H1 (cell line): ENCODE data around the gene IL4. TPM values are rescaled to one million over a fixed set of nuclear protein-coding genes. Genes with fewer than 3 reads are reported as not detected.

Source experiments
- CTCF ChIA-PET: fragments of 300-600 bp; sonication (Branson Sonifier 250); formaldehyde crosslinking; loops from one replicate; lab custom pipeline; 2021; ENCODE audit not compliant: partially characterized antibody; lab: Charles Lee
- POLR2A ChIA-PET: fragments of 300-600 bp; sonication (Branson Sonifier 250); formaldehyde crosslinking; loops from one replicate; lab custom pipeline; 2021; ENCODE audit warnings: inconsistent platforms; ENCODE audit not compliant: partially characterized antibody; lab: Charles Lee
- DNase-seq, 2 experiments: peaks; one replicate each; pipeline versions ENCODE4 v3.0.0 to v3.0.0-alpha.2; 2010 to 2022; ENCODE audit warnings: low spot score in 2 of 2, low read depth in 1 of 2, mixed read lengths in 1 of 2
- FAIRE-seq: peaks from 2 replicates; lab custom pipeline; 2011; peaks lifted over from hg19 to GRCh38; lab: Jason Lieb, UNC
- H2AFZ ChIP-seq: 2 replicates; pipeline ENCODE4 v1.8.1; 2012; ENCODE audit warnings: low read length, inconsistent platforms
- H2AK5ac ChIP-seq: 2 replicates; pipeline ENCODE4 v1.6.1; 2013; ENCODE audit warnings: low read depth, low read length
- H2BK120ac ChIP-seq: replicated peaks from 2 replicates; pipeline ENCODE3; 2013; ENCODE audit warnings: low read depth, low read length, inconsistent platforms
- H2BK12ac ChIP-seq: 2 replicates; pipeline ENCODE4 v1.6.1; 2013; ENCODE audit warnings: low read depth, low read length
- H2BK15ac ChIP-seq: 2 replicates; pipeline ENCODE4 v1.6.1; 2013; ENCODE audit warnings: low read length
- H2BK20ac ChIP-seq: 2 replicates; pipeline ENCODE4 v1.6.1; 2013; ENCODE audit warnings: low read length
- H2BK5ac ChIP-seq: 2 replicates; pipeline ENCODE4 v1.6.1; 2013; ENCODE audit warnings: low read depth, low read length
- H3K14ac ChIP-seq: 2 replicates; pipeline ENCODE4 v1.6.1; 2013; ENCODE audit warnings: inconsistent platforms; ENCODE audit not compliant: insufficient read length
- H3K18ac ChIP-seq: 2 replicates; pipeline ENCODE4 v1.6.1; 2013; ENCODE audit warnings: low read length; ENCODE audit errors: extremely low read depth
- H3K23ac ChIP-seq: 2 replicates; pipeline ENCODE4 v1.6.1; 2013; ENCODE audit warnings: inconsistent platforms; ENCODE audit not compliant: insufficient read length
- H3K23me2 ChIP-seq: 2 replicates; pipeline ENCODE4 v1.6.1; 2013; ENCODE audit warnings: low read depth, low read length
- H3K27ac ChIP-seq: 2 replicates; pipeline ENCODE4 v1.6.1; 2011; ENCODE audit warnings: low read depth, low read length, inconsistent platforms
- H3K27me3 ChIP-seq, 4 experiments: replicated peaks in 1 of 4; 1 replicate in 1 of 4; 2 replicates in 3 of 4; pipeline versions ENCODE4 v1.6.1 to v1.8.1; 2011 to 2013; ENCODE audit warnings: low read length in 3 of 4, mild to moderate bottlenecking in 3 of 4, inconsistent platforms in 2 of 4, mixed read lengths in 2 of 4, moderate library complexity in 1 of 4; ENCODE audit not compliant: control insufficient read depth in 3 of 4, insufficient read depth in 3 of 4; ENCODE audit errors: extremely low read depth in 1 of 4
- H3K36me3 ChIP-seq, 4 experiments: 2 replicates each; pipeline versions ENCODE4 v1.6.1 to v1.8.1; 2011 to 2013; ENCODE audit warnings: mild to moderate bottlenecking in 4 of 4, low read length in 3 of 4, moderate library complexity in 2 of 4, control low read depth in 1 of 4, inconsistent platforms in 1 of 4; ENCODE audit not compliant: insufficient read depth in 4 of 4, control insufficient read depth in 2 of 4
- H3K4ac ChIP-seq: replicated peaks from 2 replicates; pipeline ENCODE3; 2013; ENCODE audit warnings: low read length, low read depth, mixed read lengths, inconsistent platforms; ENCODE audit not compliant: insufficient read length
- H3K4me1 ChIP-seq, 4 experiments: replicated peaks in 1 of 4; 1 replicate in 1 of 4; 2 replicates in 3 of 4; pipeline versions ENCODE4 v1.6.1 to v1.8.1; 2011 to 2013; ENCODE audit warnings: low read length in 3 of 4, inconsistent platforms in 2 of 4, mixed read lengths in 1 of 4; ENCODE audit not compliant: insufficient read depth in 4 of 4, control insufficient read depth in 3 of 4
- H3K4me2 ChIP-seq, 2 experiments: 2 replicates each; pipeline versions ENCODE4 v1.6.1 to v1.8.1; 2011 to 2013; ENCODE audit warnings: low read depth in 2 of 2, low read length in 2 of 2, control low read depth in 1 of 2, inconsistent platforms in 1 of 2, mild to moderate bottlenecking in 1 of 2; ENCODE audit not compliant: insufficient read depth in 1 of 2
- H3K4me3 ChIP-seq, 4 experiments: fragments of 200-600, 300-600 bp in 1 of 4; sonication (generic), shearing (Covaris generic), sonication (Bioruptor Twin) in 1 of 4; 2 replicates each; pipeline versions ENCODE4 v1.5.1 to v1.8.1; 2011 to 2016; ENCODE audit warnings: low read length in 4 of 4, low read depth in 3 of 4, control low read depth in 2 of 4, inconsistent platforms in 2 of 4, mild to moderate bottlenecking in 2 of 4, mixed read lengths in 1 of 4, moderate library complexity in 1 of 4; ENCODE audit not compliant: insufficient read depth in 2 of 4; ENCODE audit errors: extremely low read depth in 1 of 4
- H3K56ac ChIP-seq: replicated peaks from 2 replicates; pipeline ENCODE3; 2013; ENCODE audit warnings: low read depth, mild to moderate bottlenecking, mixed read lengths, low read length, inconsistent platforms; ENCODE audit not compliant: insufficient read length
- H3K79me1 ChIP-seq: 2 replicates; pipeline ENCODE4 v1.6.1; 2013; ENCODE audit warnings: low read depth, low read length, control low read depth
- H3K79me2 ChIP-seq, 2 experiments: 2 replicates each; pipeline versions ENCODE4 v1.6.1 to v1.8.1; 2012 to 2013; ENCODE audit warnings: low read length in 2 of 2, mild to moderate bottlenecking in 2 of 2, inconsistent platforms in 1 of 2; ENCODE audit not compliant: insufficient read depth in 2 of 2, control insufficient read depth in 1 of 2
- H3K9ac ChIP-seq, 4 experiments: replicated peaks in 1 of 4; 1 replicate in 1 of 4; 2 replicates in 3 of 4; pipeline versions ENCODE4 v1.6.1 to v1.8.1; 2011 to 2013; ENCODE audit warnings: low read depth in 3 of 4, low read length in 3 of 4, control low read depth in 2 of 4, mild to moderate bottlenecking in 2 of 4, moderate library complexity in 2 of 4, inconsistent platforms in 1 of 4; ENCODE audit errors: extremely low read depth in 1 of 4
- H3K9me3 ChIP-seq, 2 experiments: 2 replicates each; pipeline versions ENCODE4 v1.6.1 to v1.8.1; 2012 to 2013; ENCODE audit warnings: mild to moderate bottlenecking in 2 of 2, moderate library complexity in 2 of 2, control low read depth in 1 of 2, inconsistent platforms in 1 of 2, low read depth in 1 of 2, low read length in 1 of 2, mixed read lengths in 1 of 2; ENCODE audit not compliant: insufficient read depth in 2 of 2
- H4K20me1 ChIP-seq, 2 experiments: replicated peaks in 1 of 2; 2 replicates each; pipeline versions ENCODE3 to v1.8.1; 2011 to 2013; ENCODE audit warnings: inconsistent platforms in 2 of 2, low read length in 2 of 2, mild to moderate bottlenecking in 1 of 2; ENCODE audit not compliant: insufficient read depth in 2 of 2, control insufficient read depth in 1 of 2
- H4K5ac ChIP-seq: 2 replicates; pipeline ENCODE4 v1.6.1; 2013; ENCODE audit warnings: low read length, low read depth, mixed read lengths, inconsistent platforms; ENCODE audit not compliant: insufficient read length
- H4K8ac ChIP-seq: 2 replicates; pipeline ENCODE4 v1.8.0; 2013; ENCODE audit warnings: mild to moderate bottlenecking, moderate library complexity, low read length, inconsistent platforms; ENCODE audit not compliant: insufficient read depth; ENCODE audit errors: extremely low read depth
- H4K91ac ChIP-seq: replicated peaks from 2 replicates; pipeline ENCODE3; 2013; ENCODE audit warnings: low read length, mixed read lengths, inconsistent platforms; ENCODE audit not compliant: insufficient read length
- BCL11A ChIP-seq, 2 experiments: IDR thresholded peaks; one replicate each; pipeline ENCODE4 v1.6.1; 2011; ENCODE audit warnings: low read depth in 2 of 2, low read length in 2 of 2, mild to moderate bottlenecking in 2 of 2
- CTCF ChIP-seq, 3 experiments: IDR thresholded peaks; 1 replicate in 2 of 3; 2 replicates in 1 of 3; pipeline versions ENCODE4 v1.5.1 to v1.6.1; 2011; ENCODE audit warnings: low read length in 3 of 3, mild to moderate bottlenecking in 3 of 3, inconsistent platforms in 2 of 3, low read depth in 1 of 3, moderate library complexity in 1 of 3; ENCODE audit not compliant: insufficient read depth in 1 of 3; ENCODE audit errors: control extremely low read depth in 1 of 3
- JUN ChIP-seq: IDR thresholded peaks from 2 replicates; pipeline ENCODE4 v1.6.1; 2011; ENCODE audit warnings: low read depth, mild to moderate bottlenecking, improper control_type of control experiment, low read length
- JUND ChIP-seq: IDR thresholded peaks from 2 replicates; pipeline ENCODE4 v1.6.1; 2011; ENCODE audit warnings: mild to moderate bottlenecking, improper control_type of control experiment, low read length
- SP4 ChIP-seq: IDR thresholded peaks from 2 replicates; pipeline ENCODE4 v1.6.1; 2012; ENCODE audit warnings: low read length, inconsistent platforms
- WGBS, 2 experiments: shearing (Covaris generic) in 1 of 2; methylation state at CpG; one replicate each; pipeline versions ENCODE4 v1.1.6 to v1.1.7; 2013 to 2015; ENCODE audit warnings: low lambda C conversion rate in 2 of 2, mixed read lengths in 2 of 2, inconsistent platforms in 1 of 2, low coverage in 1 of 2, missing lambda C conversion rate in 1 of 2; ENCODE audit not compliant: insufficient replicate concordance in 2 of 2, insufficient coverage in 1 of 2, insufficient read length in 1 of 2; ENCODE audit errors: extremely low coverage in 1 of 2, missing lambda C conversion rate in 1 of 2; 5-methylcytosine and 5-hydroxymethylcytosine counted together
- polyA plus RNA-seq, 7 experiments: library from polyadenylated mRNA; depleted of rRNA in 3 of 7; stranded (reverse) in 5 of 7; unstranded in 2 of 7; fragments of >200 nt in 5 of 7; fragments of 200-250 nt in 2 of 7; gene quantifications; 1 replicate in 5 of 7; 2 replicates in 1 of 7; 4 replicates in 1 of 7; pipeline versions ENCODE4 v1.2.1 to v1.2.3, GENCODE V29; 2011 to 2013; ENCODE audit warnings: missing spikeins in 2 of 7, mixed read lengths in 2 of 7
- total RNA-seq: library from RNA; stranded (reverse); fragmentation: NEBNext Ultra II Directional; extraction: Animal tissue kit (Norgen Biotek cat#: 25700); gene quantifications from 2 replicates; pipeline ENCODE4 v1.2.1, GENCODE V29; 2021
- TF ChIP-seq, protein P1 (sequence below): IDR thresholded peaks from 2 replicates; pipeline ENCODE4 v1.6.1; 2012; ENCODE audit warnings: inconsistent platforms

The IL4 gene
- total and polyA plus RNA-seq, 2 of the 8 experiments (the other 6 are each of a cell fraction or from before 2014, with no cell fraction given) = not detected

DNA sequence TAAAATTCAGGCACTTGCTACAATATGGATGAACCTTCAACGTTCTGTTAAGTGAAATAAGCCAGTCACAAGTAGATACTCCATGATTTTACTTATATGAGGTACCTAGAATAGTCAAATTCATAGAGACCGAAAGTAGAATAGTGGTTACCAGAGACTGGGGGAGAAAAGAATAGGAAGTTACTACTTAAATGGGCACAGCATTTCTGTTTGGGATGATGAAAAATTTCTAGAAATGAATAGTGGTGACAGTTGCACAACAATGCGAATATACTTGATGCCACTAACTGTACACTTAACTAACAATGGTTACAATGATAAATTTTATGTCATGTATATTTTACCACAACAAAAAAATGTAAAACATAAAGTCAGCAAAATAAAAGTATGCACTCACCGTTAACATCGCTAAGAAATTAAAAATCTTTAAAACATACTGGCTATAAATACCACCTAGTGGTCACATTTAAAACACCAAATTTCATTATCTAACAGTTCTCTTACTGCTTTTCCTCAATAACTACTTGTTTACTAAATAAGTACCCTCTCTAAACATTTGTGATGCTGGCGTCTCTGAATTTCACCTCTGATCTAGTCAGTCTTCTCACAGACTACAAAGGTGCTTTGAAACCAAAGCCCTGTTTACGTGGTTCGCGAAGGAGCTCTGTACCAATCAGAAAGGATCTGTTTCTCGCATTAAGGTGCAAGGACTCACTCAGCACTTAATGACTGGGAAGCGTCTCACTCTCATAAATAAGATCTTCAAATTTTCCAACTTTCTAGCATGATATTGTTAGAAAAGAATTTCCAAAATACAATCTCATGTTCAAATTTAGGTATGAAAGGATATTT, 40.9 kb downstream of the IL4 start:
- H3K4me2 ChIP-seq = no peak overlapping the region
- no peaks in the 10 kb centered on the region for H3K27me3 ChIP-seq
- H3K4ac ChIP-seq = no peak overlapping the region
- no peak overlapping the region for H2BK15ac ChIP-seq
- no peak overlapping the region for H3K27ac ChIP-seq
- no peak overlapping the region for H3K18ac ChIP-seq
- H3K23ac ChIP-seq = no peak overlapping the region
- CTCF ChIA-PET = interaction anchor here (0.6 to 2.1 kb wide), 7 partner anchors 15 to 55 kb away, joined by 3 to 7 read pairs (median 3); no protein-coding TSS in a partner anchor
- H4K5ac ChIP-seq = no peak overlapping the region
- FAIRE-seq (no peak), DNase-seq (no peak)
- no peaks in the 10 kb centered on the region for H3K9me3 ChIP-seq
- H2BK5ac ChIP-seq = no peak overlapping the region
- no peak overlapping the region for H4K91ac ChIP-seq
- no peaks in the 10 kb centered on the region for H3K4me1 ChIP-seq
- no peaks in the 10 kb centered on the region for H4K20me1 ChIP-seq
- H3K36me3 ChIP-seq = no peaks in the 10 kb centered on the region
- no peak overlapping the region for H2BK12ac ChIP-seq
- H3K23me2 ChIP-seq = no peaks in the 10 kb centered on the region
- no peak overlapping the region for H3K4me3 ChIP-seq
- H4K8ac ChIP-seq = no peak overlapping the region
- H2AFZ ChIP-seq = no peak overlapping the region
- POLR2A ChIA-PET = no interaction called here
- no peak overlapping the region for H2BK120ac ChIP-seq
- no peak overlapping the region for H3K56ac ChIP-seq
- no peaks in the 10 kb centered on the region for H3K79me2 ChIP-seq
- TF ChIP-seq CTCF (IDR thresholded peaks at IDR 0.05; ENCODE audit: control extremely low read depth in 1 of 3, insufficient read depth in 1 of 3, low read depth in 1 of 3, low read length in 3 of 3) (peak in 1 of 3 experiments; percentile 19; a peak in 2 of 4 replicates), SP4 (no peak), JUND (no peak), BCL11A (IDR thresholded peaks at IDR 0.05; ENCODE audit: low read depth in 2 of 2, low read length in 2 of 2) (no peak), JUN (no peak)
- TF ChIP-seq, protein P1, sequence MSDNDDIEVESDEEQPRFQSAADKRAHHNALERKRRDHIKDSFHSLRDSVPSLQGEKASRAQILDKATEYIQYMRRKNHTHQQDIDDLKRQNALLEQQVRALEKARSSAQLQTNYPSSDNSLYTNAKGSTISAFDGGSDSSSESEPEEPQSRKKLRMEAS = no peak
- no peak overlapping the region for H3K14ac ChIP-seq
- no peaks in the 10 kb centered on the region for H3K79me1 ChIP-seq
- WGBS, 2 experiments = 83% methylated on average over 11 of the region's 11 CpGs; no CpG with 5 or more reads in 1 of the 2 experiments
- no peak overlapping the region for H2BK20ac ChIP-seq
- H2AK5ac ChIP-seq = no peak overlapping the region
- H3K9ac ChIP-seq = no peak overlapping the region
